ENCODE results near the gene APOBEC3F. TPM values are rescaled to one million over a fixed set of nuclear protein-coding genes. Genes with fewer than 3 reads are reported as not detected.
"Not testable (repeated sequence)": the region's sequence is repeated elsewhere in the genome, so short reads cannot be mapped to it uniquely, and the experiment has no call there.

Gene APOBEC3F
- total RNA-seq: 1 to 10 TPM; 2.5 to 6.0 (median 5.0) TPM

GRCh38 chr22:39040538-39041296, at the start of gene APOBEC3F:
Gene APOBEC3F, plus strand, starts transcription at chr22:39040864. Its CDS starts 97 bp downstream, at chr22:39040961.
- intact Hi-C loops (cut with DNase I); H3K36me3 ChIP-seq; H3K27me3 ChIP-seq; H3K9me3 ChIP-seq: not testable (repeated sequence)
- WGBS, 2 donors: 2 to 4% methylated on average over 17 to 21 of the region's 21 CpGs
- DNase-seq: peak; percentile 70 to 74
- TF ChIP-seq POLR2A (IDR thresholded peaks at IDR 0.05) (peak; percentile 7 to 73), CTCF (IDR thresholded peaks at IDR 0.05) (peak in 1 of 6 experiments; percentile 8)
- Histone ChIP-seq H3K4me3 (replicated peaks in 1 of 3) (peak within 1 kb of the TSS; percentile 33 to 76 (median 47)), H3K4me1 (peaks cover 10% of the 10 kb centered on the region in 2 donors), H3K27ac (peak within 1 kb of the TSS; percentile 93 to 94 (median 94))

- 28 to 36% methylated on average over 8 to 10 of the region's 12 CpGs for WGBS, 2 donors
These were observed 47.7 kb upstream of the APOBEC3F start for GRCh38 chr22:38992871-38993371.

GRCh38 chr22:38996105-38996504, 44.6 kb upstream of the APOBEC3F start:
- Histone ChIP-seq H3K27ac (no peak overlapping the region), H3K27me3 (no peaks in the 10 kb centered on the region), H3K9me3 (no peaks in the 10 kb centered on the region), H3K4me1 (no peaks in the 10 kb centered on the region), H3K36me3 (no peaks in the 10 kb centered on the region), H3K4me3 (replicated peaks in 1 of 3) (no peak overlapping the region)
- DNase-seq: no peak
- TF ChIP-seq POLR2A (IDR thresholded peaks at IDR 0.05) (no peak), CTCF (IDR thresholded peaks at IDR 0.05) (no peak)
- intact Hi-C loops (cut with DNase I): no loop called here
- WGBS, 2 donors: 64 to 75% methylated on average over 4 to 6 of the region's 6 CpGs

More at GRCh38 chr22:38992871-38993371, 47.7 kb upstream of the APOBEC3F start:
- H3K27ac ChIP-seq: peak overlapping the region in 2 of 3 donors; percentile 41 to 68
- H3K4me3 ChIP-seq (replicated peaks in 1 of 3); H3K27me3 ChIP-seq; H3K9me3 ChIP-seq; H3K4me1 ChIP-seq; H3K36me3 ChIP-seq; intact Hi-C loops (cut with DNase I): not testable (repeated sequence)
- DNase-seq: peak; percentile 70 to 78

GRCh38 chr22:38997518-38997917, 43.1 kb upstream of the APOBEC3F start:
- Histone ChIP-seq H3K4me3 (replicated peaks in 1 of 3) (no peak overlapping the region), H3K27ac (no peak overlapping the region), H3K36me3 (no peaks in the 10 kb centered on the region), H3K9me3 (no peaks in the 10 kb centered on the region), H3K27me3 (no peaks in the 10 kb centered on the region), H3K4me1 (no peaks in the 10 kb centered on the region)
- TF ChIP-seq CTCF (IDR thresholded peaks at IDR 0.05) (no peak), POLR2A (IDR thresholded peaks at IDR 0.05) (no peak)
- WGBS, 2 donors: 73 to 76% methylated on average over 2 to 3 of the region's 3 CpGs
- DNase-seq: no peak
- intact Hi-C loops (cut with DNase I): no loop called here

- peak; percentile 86 to 89 for DNase-seq
- Histone ChIP-seq H3K27me3 (no peaks in the 10 kb centered on the region), H3K27ac (no peak overlapping the region), H3K36me3 (no peaks in the 10 kb centered on the region), H3K9me3 (no peaks in the 10 kb centered on the region), H3K4me3 (replicated peaks in 1 of 3) (no peak overlapping the region), H3K4me1 (peaks cover 0 to 7% of the 10 kb centered on the region in 2 donors)
- 9 to 11% methylated on average over 7 of the region's 7 CpGs for WGBS, 2 donors
- TF ChIP-seq POLR2A (IDR thresholded peaks at IDR 0.05) (no peak), CTCF (IDR thresholded peaks at IDR 0.05) (peak; percentile 27 to 89 (median 70))
- intact Hi-C loops (cut with DNase I): loop anchor here (10.0 kb wide), 1 partner anchor 312 kb away; the partner anchor contains the start of gene RPL3
These were observed 37.5 kb upstream of the APOBEC3F start for GRCh38 chr22:39003165-39003638.

Data from thyroid gland (tissue), 4 donors.